ENCODE results near the gene STN1. TPM values are rescaled to one million over a fixed set of nuclear protein-coding genes. Genes with fewer than 3 reads are reported as not detected.

The STN1 gene
- polyA plus RNA-seq, 4 donors: 11.2 to 18.1 (median 14.9) TPM

GRCh38 chr10:103923502-103923901 lies 5.5 kb upstream of the STN1 start:
- Histone ChIP-seq H3K27me3 (ENCODE audit: control insufficient read depth in 3 of 3, insufficient read depth in 3 of 3, low read length in 3 of 3) (no peaks in the 10 kb centered on the region), H3K27ac (ENCODE audit: low read depth in 1 of 3, low read length in 2 of 3) (no peak overlapping the region), H3K4me3 (ENCODE audit: low read depth in 1 of 3, low read length in 3 of 3) (no peak overlapping the region), H3K4me1 (ENCODE audit: control insufficient read depth in 3 of 3, insufficient read depth in 2 of 3, low read depth in 1 of 3, low read length in 2 of 3) (peaks cover 0 to 9% (median 4%) of the 10 kb centered on the region in 3 donors), H3K9me3 (ENCODE audit: control insufficient read depth in 2 of 2, insufficient read depth in 1 of 2, low read depth in 1 of 2, low read length in 1 of 2) (no peaks in the 10 kb centered on the region), H3K36me3 (ENCODE audit: control insufficient read depth in 3 of 3, insufficient read depth in 2 of 3, low read depth in 1 of 3, low read length in 3 of 3) (no peaks in the 10 kb centered on the region)
- 49 to 59% (median 53%) methylated on average over 3 of the region's 3 CpGs for WGBS, 3 donors
- FAIRE-seq (no peak), DNase-seq (no peak)

GRCh38 chr10:103922659-103923058 lies 4.7 kb upstream of the STN1 start:
- FAIRE-seq: no peak
- WGBS, 3 donors: 91 to 98% (median 91%) methylated on average over 2 of the region's 2 CpGs
- H3K27ac ChIP-seq (ENCODE audit: low read depth in 1 of 3, low read length in 2 of 3): no peak overlapping the region

GRCh38 chr10:103921750-103922195 lies 3.8 kb upstream of the STN1 start:
- Histone ChIP-seq H3K27me3 (ENCODE audit: control insufficient read depth in 3 of 3, insufficient read depth in 3 of 3, low read length in 3 of 3) (no peaks in the 10 kb centered on the region), H3K4me3 (ENCODE audit: low read depth in 1 of 3, low read length in 3 of 3) (no peak overlapping the region), H3K27ac (ENCODE audit: low read depth in 1 of 3, low read length in 2 of 3) (peak overlapping the region in 1 of 3 donors; percentile 37), H3K4me1 (ENCODE audit: control insufficient read depth in 3 of 3, insufficient read depth in 2 of 3, low read depth in 1 of 3, low read length in 2 of 3) (peaks cover 0 to 17% (median 5%) of the 10 kb centered on the region in 3 donors), H3K9me3 (ENCODE audit: control insufficient read depth in 2 of 2, insufficient read depth in 1 of 2, low read depth in 1 of 2, low read length in 1 of 2) (no peaks in the 10 kb centered on the region), H3K36me3 (ENCODE audit: control insufficient read depth in 3 of 3, insufficient read depth in 2 of 3, low read depth in 1 of 3, low read length in 3 of 3) (no peaks in the 10 kb centered on the region)
- FAIRE-seq: no peak
- 19 to 37% (median 29%) methylated on average over 7 of the region's 7 CpGs for WGBS, 3 donors
- peak; percentile 53 to 58 for DNase-seq

More at GRCh38 chr10:103922659-103923058, 4.7 kb upstream of the STN1 start:
- H3K9me3 ChIP-seq (ENCODE audit: control insufficient read depth in 2 of 2, insufficient read depth in 1 of 2, low read depth in 1 of 2, low read length in 1 of 2): no peaks in the 10 kb centered on the region
- H3K36me3 ChIP-seq (ENCODE audit: control insufficient read depth in 3 of 3, insufficient read depth in 2 of 3, low read depth in 1 of 3, low read length in 3 of 3): no peaks in the 10 kb centered on the region
- H3K27me3 ChIP-seq (ENCODE audit: control insufficient read depth in 3 of 3, insufficient read depth in 3 of 3, low read length in 3 of 3): no peaks in the 10 kb centered on the region
- no peak overlapping the region for H3K4me3 ChIP-seq (ENCODE audit: low read depth in 1 of 3, low read length in 3 of 3)
- DNase-seq: no peak
- peaks cover 0 to 9% (median 5%) of the 10 kb centered on the region in 3 donors for H3K4me1 ChIP-seq (ENCODE audit: control insufficient read depth in 3 of 3, insufficient read depth in 2 of 3, low read depth in 1 of 3, low read length in 2 of 3)

GRCh38 chr10:103921248-103921647 lies 3.3 kb upstream of the STN1 start:
- H3K27me3 ChIP-seq (ENCODE audit: control insufficient read depth in 3 of 3, insufficient read depth in 3 of 3, low read length in 3 of 3): no peaks in the 10 kb centered on the region
- no peak overlapping the region for H3K4me3 ChIP-seq (ENCODE audit: low read depth in 1 of 3, low read length in 3 of 3)
- 72 to 94% (median 90%) methylated on average over 1 of the region's 1 CpG for WGBS, 3 donors
- no peaks in the 10 kb centered on the region for H3K9me3 ChIP-seq (ENCODE audit: control insufficient read depth in 2 of 2, insufficient read depth in 1 of 2, low read depth in 1 of 2, low read length in 1 of 2)
- H3K27ac ChIP-seq (ENCODE audit: low read depth in 1 of 3, low read length in 2 of 3): no peak overlapping the region
- no peak for DNase-seq
- peaks cover 0 to 16% (median 5%) of the 10 kb centered on the region in 3 donors for H3K4me1 ChIP-seq (ENCODE audit: control insufficient read depth in 3 of 3, insufficient read depth in 2 of 3, low read depth in 1 of 3, low read length in 2 of 3)
- FAIRE-seq: no peak
- H3K36me3 ChIP-seq (ENCODE audit: control insufficient read depth in 3 of 3, insufficient read depth in 2 of 3, low read depth in 1 of 3, low read length in 3 of 3): no peaks in the 10 kb centered on the region

- Histone ChIP-seq H3K27me3 (ENCODE audit: control insufficient read depth in 3 of 3, insufficient read depth in 3 of 3, low read length in 3 of 3) (no peaks in the 10 kb centered on the region), H3K36me3 (ENCODE audit: control insufficient read depth in 3 of 3, insufficient read depth in 2 of 3, low read depth in 1 of 3, low read length in 3 of 3) (peaks cover 0 to 2% (median 0%) of the 10 kb centered on the region in 3 donors), H3K4me1 (ENCODE audit: control insufficient read depth in 3 of 3, insufficient read depth in 2 of 3, low read depth in 1 of 3, low read length in 2 of 3) (peaks cover 0 to 9% (median 5%) of the 10 kb centered on the region in 3 donors), H3K27ac (ENCODE audit: low read depth in 1 of 3, low read length in 2 of 3) (no peak overlapping the region), H3K4me3 (ENCODE audit: low read depth in 1 of 3, low read length in 3 of 3) (no peak overlapping the region), H3K9me3 (ENCODE audit: control insufficient read depth in 2 of 2, insufficient read depth in 1 of 2, low read depth in 1 of 2, low read length in 1 of 2) (peaks cover 0 to 7% of the 10 kb centered on the region in 2 donors)
- WGBS, 3 donors: 95 to 100% (median 100%) methylated on average over 1 of the region's 1 CpG
- DNase-seq (no peak), FAIRE-seq (no peak)
Observed at GRCh38 chr10:103919648-103920025, 1.7 kb upstream of the STN1 start.

GRCh38 chr10:103917302-103918052 lies 507 bp downstream of the STN1 start:
- Histone ChIP-seq H3K4me1 (ENCODE audit: control insufficient read depth in 3 of 3, insufficient read depth in 2 of 3, low read depth in 1 of 3, low read length in 2 of 3) (peaks cover 0 to 9% (median 5%) of the 10 kb centered on the region in 3 donors), H3K27me3 (ENCODE audit: control insufficient read depth in 3 of 3, insufficient read depth in 3 of 3, low read length in 3 of 3) (no peaks in the 10 kb centered on the region), H3K4me3 (ENCODE audit: low read depth in 1 of 3, low read length in 3 of 3) (peak overlapping the region; percentile 66 to 77 (median 72)), H3K36me3 (ENCODE audit: control insufficient read depth in 3 of 3, insufficient read depth in 2 of 3, low read depth in 1 of 3, low read length in 3 of 3) (peaks cover 0 to 7% (median 0%) of the 10 kb centered on the region in 3 donors), H3K9me3 (ENCODE audit: control insufficient read depth in 2 of 2, insufficient read depth in 1 of 2, low read depth in 1 of 2, low read length in 1 of 2) (peaks cover 0 to 8% of the 10 kb centered on the region in 2 donors), H3K27ac (ENCODE audit: low read depth in 1 of 3, low read length in 2 of 3) (peak overlapping the region; percentile 90 to 98 (median 96))
- FAIRE-seq: no peak
- 0 to 2% (median 1%) methylated on average over 29 of the region's 29 CpGs for WGBS, 3 donors
- DNase-seq: peak in 1 of 2 donors; percentile 64

- peaks cover 0 to 9% (median 0%) of the 10 kb centered on the region in 3 donors for H3K36me3 ChIP-seq (ENCODE audit: control insufficient read depth in 3 of 3, insufficient read depth in 2 of 3, low read depth in 1 of 3, low read length in 3 of 3)
- peaks cover 0 to 9% (median 5%) of the 10 kb centered on the region in 3 donors for H3K4me1 ChIP-seq (ENCODE audit: control insufficient read depth in 3 of 3, insufficient read depth in 2 of 3, low read depth in 1 of 3, low read length in 2 of 3)
- no peak for DNase-seq
- no peak for FAIRE-seq
- 2 to 23% (median 12%) methylated on average over 2 of the region's 2 CpGs for WGBS, 3 donors
- no peaks in the 10 kb centered on the region for H3K27me3 ChIP-seq (ENCODE audit: control insufficient read depth in 3 of 3, insufficient read depth in 3 of 3, low read length in 3 of 3)
- H3K9me3 ChIP-seq (ENCODE audit: control insufficient read depth in 2 of 2, insufficient read depth in 1 of 2, low read depth in 1 of 2, low read length in 1 of 2): peaks cover 0 to 8% of the 10 kb centered on the region in 2 donors
- peak overlapping the region in 2 of 3 donors; percentile 24 to 98 for H3K27ac ChIP-seq (ENCODE audit: low read depth in 1 of 3, low read length in 2 of 3)
- peak overlapping the region in 2 of 3 donors; percentile 72 to 77 for H3K4me3 ChIP-seq (ENCODE audit: low read depth in 1 of 3, low read length in 3 of 3)
Observed at GRCh38 chr10:103916876-103917275, 1.1 kb downstream of the STN1 start.

- FAIRE-seq: no peak
Observed at GRCh38 chr10:103916254-103916653, 1.7 kb downstream of the STN1 start.

More at GRCh38 chr10:103916254-103916653, 1.7 kb downstream of the STN1 start:
- Histone ChIP-seq H3K4me1 (ENCODE audit: control insufficient read depth in 3 of 3, insufficient read depth in 2 of 3, low read depth in 1 of 3, low read length in 2 of 3) (peaks cover 0 to 9% (median 5%) of the 10 kb centered on the region in 3 donors), H3K9me3 (ENCODE audit: control insufficient read depth in 2 of 2, insufficient read depth in 1 of 2, low read depth in 1 of 2, low read length in 1 of 2) (peaks cover 0 to 8% of the 10 kb centered on the region in 2 donors), H3K27me3 (ENCODE audit: control insufficient read depth in 3 of 3, insufficient read depth in 3 of 3, low read length in 3 of 3) (no peaks in the 10 kb centered on the region), H3K4me3 (ENCODE audit: low read depth in 1 of 3, low read length in 3 of 3) (peak overlapping the region in 1 of 3 donors; percentile 16), H3K36me3 (ENCODE audit: control insufficient read depth in 3 of 3, insufficient read depth in 2 of 3, low read depth in 1 of 3, low read length in 3 of 3) (peaks cover 0 to 9% (median 0%) of the 10 kb centered on the region in 3 donors), H3K27ac (ENCODE audit: low read depth in 1 of 3, low read length in 2 of 3) (peak overlapping the region in 2 of 3 donors; percentile 28 to 76)
- no peak for DNase-seq
- 16 to 42% (median 23%) methylated on average over 1 of the region's 1 CpG for WGBS, 3 donors
